CD1c-positive myeloid dendritic cell (primary cell): ENCODE data around the gene C14orf132.

Source experiments
- DNase-seq: peaks from one replicate; pipeline ENCODE4 v3.0.0-alpha.2; 2016; ENCODE audit errors: extremely low spot score

C14orf132 gene

GRCh38 chr14:96082420-96083300, 43.5 kb downstream of the C14orf132 start:
- no peak for DNase-seq

GRCh38 chr14:96083667-96084320, 44.6 kb downstream of the C14orf132 start:
- no peak for DNase-seq

- no peak for DNase-seq
Measured at GRCh38 chr14:96084796-96085195, 45.6 kb downstream of the C14orf132 start.

GRCh38 chr14:96085369-96085768, 46.2 kb downstream of the C14orf132 start:
- peak; percentile 58 for DNase-seq

- DNase-seq = no peak
Measured at GRCh38 chr14:96086032-96086431, 46.9 kb downstream of the C14orf132 start.

- no peak for DNase-seq
Measured at GRCh38 chr14:96086574-96087077, 47.5 kb downstream of the C14orf132 start.

- no peak for DNase-seq
Measured at GRCh38 chr14:96088074-96088473, 48.9 kb downstream of the C14orf132 start.

- no peak for DNase-seq
Measured at GRCh38 chr14:96088481-96088880, 49.3 kb downstream of the C14orf132 start.

- DNase-seq = no peak
Measured at GRCh38 chr14:96088911-96089310, 49.7 kb downstream of the C14orf132 start.

- DNase-seq = no peak
Measured at GRCh38 chr14:96089401-96089800, 50.2 kb downstream of the C14orf132 start.

- no peak for DNase-seq
Measured at GRCh38 chr14:96090441-96091148, 51.4 kb downstream of the C14orf132 start.

- no peak for DNase-seq
Measured at GRCh38 chr14:96091149-96091693, 52.1 kb downstream of the C14orf132 start.

GRCh38 chr14:96091941-96092411, 52.8 kb downstream of the C14orf132 start:
- no peak for DNase-seq

- DNase-seq = no peak
Measured at GRCh38 chr14:96092936-96093335, 53.8 kb downstream of the C14orf132 start.

- no peak for DNase-seq
Measured at GRCh38 chr14:96094211-96094610, 55.0 kb downstream of the C14orf132 start.

- no peak for DNase-seq
Measured at GRCh38 chr14:96094656-96095055, 55.5 kb downstream of the C14orf132 start.

GRCh38 chr14:96095058-96095457, 55.9 kb downstream of the C14orf132 start:
- DNase-seq = no peak

GRCh38 chr14:96095581-96096476, 56.7 kb downstream of the C14orf132 start:
- no peak for DNase-seq

- no peak for DNase-seq
Measured at GRCh38 chr14:96096639-96097610, 57.8 kb downstream of the C14orf132 start.

- DNase-seq = no peak
Measured at GRCh38 chr14:96097752-96098151, 58.6 kb downstream of the C14orf132 start.
